A549 (cell line): Measurements from ENCODE around the gene ENO4. TPM values are rescaled to one million over a fixed set of nuclear protein-coding genes. Genes with fewer than 3 reads are reported as not detected.
A peak's percentile ranks its signal among the peaks of the same experiment; 100 is the strongest.

Experiments used
- ATAC-seq, 2 experiments: fragments of 200-7000 bp in 1 of 2; fragments of >200 bp in 1 of 2; cut with Nextera tagmentation in 1 of 2; cut with Tn5 transposase in 1 of 2; 3 replicates each; pipeline versions ENCODE4 v1.8.0 to v1.9.1; 2018 to 2020; ENCODE audit warnings: mild to moderate bottlenecking in 1 of 2, moderate library complexity in 1 of 2
- CTCF ChIA-PET: fragments of 300-600 bp; sonication (Branson Sonifier 250); formaldehyde crosslinking; extraction: SDS; loops from one replicate; lab custom pipeline; 2021; ENCODE audit warnings: antibody characterized with exemption, inconsistent platforms; lab: Yijun Ruan, JAX
- POLR2A ChIA-PET: fragments of 350-600 bp; formaldehyde crosslinking; extraction: SDS; loops from one replicate; lab custom pipeline; 2021; ENCODE audit warnings: antibody characterized with exemption, inconsistent platforms; lab: Yijun Ruan, JAX
- DNase-seq, 2 experiments: peaks; one replicate each; pipeline versions ENCODE4 v3.0.0 to v3.0.0-alpha.2; 2011 to 2016; ENCODE audit warnings: low read depth in 1 of 2, low spot score in 1 of 2
- FAIRE-seq: peaks from 2 replicates; lab custom pipeline; 2011; peaks lifted over from hg19 to GRCh38; lab: Jason Lieb, UNC
- H3K27ac ChIP-seq, 2 experiments: fragments of >200 bp; sonication (Bioruptor Twin); formaldehyde crosslinking; 3 replicates each; pipeline ENCODE4 v1.5.1; 2016 to 2017
- H3K4me1 ChIP-seq: fragments of >200 bp; sonication (Bioruptor Twin); formaldehyde crosslinking; 3 replicates; pipeline ENCODE4 v1.6.1; 2016
- H3K4me2 ChIP-seq: fragments of >200 bp; sonication (Bioruptor Twin); formaldehyde crosslinking; 3 replicates; pipeline ENCODE4 v1.6.1; 2016
- H3K4me3 ChIP-seq: fragments of >200 bp; sonication (Bioruptor Twin); formaldehyde crosslinking; 3 replicates; pipeline ENCODE4 v1.5.1; 2016
- H3K9me3 ChIP-seq: fragments of >200 bp; sonication (Bioruptor Twin); formaldehyde crosslinking; 3 replicates; pipeline ENCODE4 v1.6.1; 2016
- CBX2 ChIP-seq: fragments of 200-600 bp; sonication (generic); IDR thresholded peaks from 2 replicates; pipeline ENCODE4 v1.6.1; 2016; ENCODE audit warnings: low read depth, mild to moderate bottlenecking, borderline replicate concordance
- EHMT2 ChIP-seq: fragments of 200-600 bp; sonication (generic); IDR thresholded peaks from 2 replicates; pipeline ENCODE4 v1.6.1; 2016; ENCODE audit warnings: antibody characterized with exemption, low read depth, mild to moderate bottlenecking, moderate library complexity
- HOXB13 ChIP-seq: fragments of 250-450 bp; sonication (Bioruptor Pico); IDR thresholded peaks from 2 replicates; pipeline ENCODE4 v1.5.0; 2020; ENCODE audit warnings: low read depth, mild to moderate bottlenecking, moderate library complexity
- NR3C1 ChIP-seq: fragments of >200 bp; sonication (Bioruptor Twin); formaldehyde crosslinking; IDR thresholded peaks from 3 replicates; pipeline ENCODE4 v1.6.1; 2017
- PHF8 ChIP-seq: fragments of 200-600 bp; sonication (generic); IDR thresholded peaks from 2 replicates; pipeline ENCODE4 v1.6.1; 2016; ENCODE audit warnings: low read depth, mild to moderate bottlenecking, antibody characterized with exemption, moderate library complexity, borderline replicate concordance
- RAD21 ChIP-seq, 2 experiments: fragments of >200 bp in 1 of 2; sonication (Bioruptor Twin) in 1 of 2; formaldehyde crosslinking in 1 of 2; IDR thresholded peaks in 1 of 2; conservative IDR thresholded peaks in 1 of 2; 2 replicates in 1 of 2; 3 replicates in 1 of 2; pipeline ENCODE4 v1.6.1; 2012 to 2018; ENCODE audit warnings: inconsistent platforms in 1 of 2
- RFX5 ChIP-seq: fragments of 450-650 bp; IDR thresholded peaks from 2 replicates; pipeline ENCODE4 v1.7.1; 2014; ENCODE audit warnings: antibody characterized with exemption, mild to moderate bottlenecking, moderate library complexity
- RNF2 ChIP-seq: fragments of 200-600 bp; sonication (generic); IDR thresholded peaks from 2 replicates; pipeline ENCODE4 v1.6.1; 2016; ENCODE audit warnings: low read depth, mild to moderate bottlenecking, antibody characterized with exemption, moderate library complexity, borderline replicate concordance
- TFCP2L1 ChIP-seq: fragments of 250-450 bp; sonication (Bioruptor Pico); IDR thresholded peaks from 2 replicates; pipeline ENCODE4 v1.5.0; 2021; ENCODE audit warnings: mild to moderate bottlenecking
- ZNF302 ChIP-seq: fragments of 250-450 bp; sonication (Bioruptor Pico); IDR thresholded peaks from 2 replicates; pipeline ENCODE4 v1.9.0; 2021; ENCODE audit warnings: inconsistent platforms, mild to moderate bottlenecking, moderate library complexity
- WGBS: methylation state at CpG from one replicate; pipeline ENCODE4 v1.1.6; 2017; ENCODE audit errors: missing lambda C conversion rate; 5-methylcytosine and 5-hydroxymethylcytosine counted together
- polyA plus RNA-seq, 4 experiments: library from polyadenylated mRNA; depleted of rRNA in 3 of 4; stranded (reverse); fragments of >200 nt; fragmentation: RNase III in 1 of 4; extraction: RNeasy Plus Mini Kit Qiagen cat#74134 plus additional on column Dnase treatment in 1 of 4; gene quantifications; 2 replicates in 3 of 4; 3 replicates in 1 of 4; pipeline ENCODE4 v1.2.3, GENCODE V29; 2011 to 2017
- TF ChIP-seq, protein P1 (sequence below): fragments of 200-600 bp; sonication (generic); IDR thresholded peaks from 2 replicates; pipeline ENCODE4 v1.6.1; 2016; ENCODE audit warnings: antibody characterized with exemption, mild to moderate bottlenecking, moderate library complexity
- TF ChIP-seq, protein P2 (sequence below): IDR thresholded peaks from 2 replicates; pipeline ENCODE4 v1.6.1; 2012
- TF ChIP-seq, protein P3 (sequence below): IDR thresholded peaks from 2 replicates; pipeline ENCODE4 v1.6.1; 2012; ENCODE audit warnings: low read depth, borderline replicate concordance
- TF ChIP-seq, protein P4 (sequence below): fragments of 150-350 bp; IDR thresholded peaks from 2 replicates; pipeline ENCODE4 v1.6.1; 2014; ENCODE audit warnings: low read depth, mild to moderate bottlenecking, low read length
- TF ChIP-seq, protein P5 (sequence below): fragments of 250-450 bp; sonication (Bioruptor Pico); IDR thresholded peaks from 2 replicates; pipeline ENCODE4 v1.5.0; 2020; ENCODE audit warnings: low read depth, mild to moderate bottlenecking, moderate library complexity

The ENO4 gene
- polyA plus RNA-seq, 2 of the 4 experiments (the other 2 are of a cell fraction) = 0.39 to 0.47 TPM

DNA sequence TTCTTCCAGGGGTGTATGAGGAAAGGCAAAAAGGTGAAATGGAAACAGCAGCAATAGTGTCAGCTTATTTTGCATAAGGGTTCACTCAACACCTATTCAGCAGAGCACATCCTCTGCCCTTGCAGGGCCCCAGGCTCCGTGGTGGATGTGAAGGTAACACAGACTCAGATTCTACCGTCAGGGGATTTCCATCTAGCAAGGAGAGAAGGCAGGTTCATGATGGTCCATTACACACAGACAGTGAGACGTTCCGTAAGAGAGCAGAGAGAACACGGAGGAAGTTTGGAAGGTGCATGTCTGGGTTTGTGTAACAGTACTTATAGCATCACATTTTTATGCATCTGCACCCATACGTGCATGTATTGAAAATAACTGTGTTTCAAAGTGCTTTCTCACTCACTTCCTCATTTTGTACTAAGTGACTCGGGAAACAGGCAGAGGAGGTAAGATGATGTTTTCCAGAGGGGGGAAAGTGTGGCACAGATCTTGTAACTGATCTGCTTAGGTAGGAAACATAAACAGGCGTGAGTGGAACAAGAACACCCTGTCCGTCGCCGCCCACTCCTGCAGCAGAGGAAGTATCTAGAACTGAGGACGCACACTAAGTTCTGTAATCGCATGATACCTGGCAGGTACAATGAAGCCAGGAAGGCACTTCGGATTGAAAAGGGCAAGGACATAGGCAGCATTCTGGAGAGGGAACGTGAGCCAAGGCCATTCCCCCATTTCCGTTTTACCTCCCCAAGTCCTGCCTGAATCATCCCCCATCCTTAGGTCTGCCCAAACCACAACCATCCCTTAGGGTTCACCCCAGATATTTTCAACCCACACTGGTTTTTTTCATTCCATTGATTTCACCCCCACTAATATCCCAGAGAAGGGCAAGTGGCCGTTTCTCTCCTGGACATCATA lies 1.0 kb upstream of the ENO4 start:
- CTCF ChIA-PET = interaction anchor here (0.6 to 2.3 kb wide), 8 partner anchors 7 to 327 kb away, joined by 3 to 10 read pairs (median 4); no protein-coding TSS in a partner anchor
- peak overlapping the region; percentile 85 to 94 for H3K27ac ChIP-seq
- H3K4me2 ChIP-seq = peak overlapping the region; percentile 88
- WGBS = 88% methylated on average over 17 of the region's 17 CpGs
- DNase-seq (no peak), ATAC-seq (no peak), FAIRE-seq (no peak)
- H3K4me3 ChIP-seq = peak overlapping the region; percentile 82
- TF ChIP-seq HOXB13 (no peak), EHMT2 (no peak), RAD21 (conservative IDR thresholded peaks at IDR 0.05 in 1 of 2, IDR thresholded peaks at IDR 0.05 in 1 of 2) (no peak), ZNF302 (CRISPR knock-in tag) (no peak), CBX2 (no peak), TFCP2L1 (CRISPR knock-in tag) (no peak), RNF2 (no peak), NR3C1 (no peak)
- TF ChIP-seq, protein P1, sequence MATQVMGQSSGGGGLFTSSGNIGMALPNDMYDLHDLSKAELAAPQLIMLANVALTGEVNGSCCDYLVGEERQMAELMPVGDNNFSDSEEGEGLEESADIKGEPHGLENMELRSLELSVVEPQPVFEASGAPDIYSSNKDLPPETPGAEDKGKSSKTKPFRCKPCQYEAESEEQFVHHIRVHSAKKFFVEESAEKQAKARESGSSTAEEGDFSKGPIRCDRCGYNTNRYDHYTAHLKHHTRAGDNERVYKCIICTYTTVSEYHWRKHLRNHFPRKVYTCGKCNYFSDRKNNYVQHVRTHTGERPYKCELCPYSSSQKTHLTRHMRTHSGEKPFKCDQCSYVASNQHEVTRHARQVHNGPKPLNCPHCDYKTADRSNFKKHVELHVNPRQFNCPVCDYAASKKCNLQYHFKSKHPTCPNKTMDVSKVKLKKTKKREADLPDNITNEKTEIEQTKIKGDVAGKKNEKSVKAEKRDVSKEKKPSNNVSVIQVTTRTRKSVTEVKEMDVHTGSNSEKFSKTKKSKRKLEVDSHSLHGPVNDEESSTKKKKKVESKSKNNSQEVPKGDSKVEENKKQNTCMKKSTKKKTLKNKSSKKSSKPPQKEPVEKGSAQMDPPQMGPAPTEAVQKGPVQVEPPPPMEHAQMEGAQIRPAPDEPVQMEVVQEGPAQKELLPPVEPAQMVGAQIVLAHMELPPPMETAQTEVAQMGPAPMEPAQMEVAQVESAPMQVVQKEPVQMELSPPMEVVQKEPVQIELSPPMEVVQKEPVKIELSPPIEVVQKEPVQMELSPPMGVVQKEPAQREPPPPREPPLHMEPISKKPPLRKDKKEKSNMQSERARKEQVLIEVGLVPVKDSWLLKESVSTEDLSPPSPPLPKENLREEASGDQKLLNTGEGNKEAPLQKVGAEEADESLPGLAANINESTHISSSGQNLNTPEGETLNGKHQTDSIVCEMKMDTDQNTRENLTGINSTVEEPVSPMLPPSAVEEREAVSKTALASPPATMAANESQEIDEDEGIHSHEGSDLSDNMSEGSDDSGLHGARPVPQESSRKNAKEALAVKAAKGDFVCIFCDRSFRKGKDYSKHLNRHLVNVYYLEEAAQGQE = no peak
- TF ChIP-seq, protein P2, sequence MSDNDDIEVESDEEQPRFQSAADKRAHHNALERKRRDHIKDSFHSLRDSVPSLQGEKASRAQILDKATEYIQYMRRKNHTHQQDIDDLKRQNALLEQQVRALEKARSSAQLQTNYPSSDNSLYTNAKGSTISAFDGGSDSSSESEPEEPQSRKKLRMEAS = no peak
- TF ChIP-seq, protein P3, sequence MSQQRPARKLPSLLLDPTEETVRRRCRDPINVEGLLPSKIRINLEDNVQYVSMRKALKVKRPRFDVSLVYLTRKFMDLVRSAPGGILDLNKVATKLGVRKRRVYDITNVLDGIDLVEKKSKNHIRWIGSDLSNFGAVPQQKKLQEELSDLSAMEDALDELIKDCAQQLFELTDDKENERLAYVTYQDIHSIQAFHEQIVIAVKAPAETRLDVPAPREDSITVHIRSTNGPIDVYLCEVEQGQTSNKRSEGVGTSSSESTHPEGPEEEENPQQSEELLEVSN = no peak
- TF ChIP-seq, protein P4, sequence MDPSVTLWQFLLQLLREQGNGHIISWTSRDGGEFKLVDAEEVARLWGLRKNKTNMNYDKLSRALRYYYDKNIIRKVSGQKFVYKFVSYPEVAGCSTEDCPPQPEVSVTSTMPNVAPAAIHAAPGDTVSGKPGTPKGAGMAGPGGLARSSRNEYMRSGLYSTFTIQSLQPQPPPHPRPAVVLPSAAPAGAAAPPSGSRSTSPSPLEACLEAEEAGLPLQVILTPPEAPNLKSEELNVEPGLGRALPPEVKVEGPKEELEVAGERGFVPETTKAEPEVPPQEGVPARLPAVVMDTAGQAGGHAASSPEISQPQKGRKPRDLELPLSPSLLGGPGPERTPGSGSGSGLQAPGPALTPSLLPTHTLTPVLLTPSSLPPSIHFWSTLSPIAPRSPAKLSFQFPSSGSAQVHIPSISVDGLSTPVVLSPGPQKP = no peak
- H3K9me3 ChIP-seq = no peaks in the 10 kb centered on the region
- POLR2A ChIA-PET = interaction anchor here (1.2 to 1.3 kb wide), 3 partner anchors 8 to 158 kb away, joined by 4 to 8 read pairs (median 6); no protein-coding TSS in a partner anchor
- H3K4me1 ChIP-seq = peaks cover 14% of the 10 kb centered on the region

DNA sequence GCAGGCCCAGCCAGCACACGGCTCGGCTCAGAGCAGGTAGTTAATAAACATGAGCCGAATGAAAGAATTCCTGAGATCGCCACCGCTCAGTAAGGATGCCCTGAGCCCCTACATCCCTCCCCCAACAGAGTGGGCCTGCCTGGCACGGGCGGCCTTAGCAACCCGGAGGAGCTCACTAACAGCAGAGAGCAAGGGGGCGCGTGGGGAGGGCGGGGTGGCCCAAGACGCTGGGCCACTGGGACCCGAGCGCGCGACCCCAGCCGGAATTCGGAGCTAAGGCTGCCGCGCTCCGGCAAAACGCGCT lies 403 bp upstream of the ENO4 start:
- peak overlapping the region; percentile 88 for H3K4me2 ChIP-seq
- 0% methylated on average over 5 of the region's 23 CpGs for WGBS
- peak overlapping the region; percentile 82 for H3K4me3 ChIP-seq
- DNase-seq (no peak), ATAC-seq (peak; percentile 41 to 44; a peak in 4 of 6 replicates), FAIRE-seq (no peak)
- H3K27ac ChIP-seq = peak overlapping the region; percentile 85 to 94
- H3K4me1 ChIP-seq = peaks cover 14% of the 10 kb centered on the region
- ChIA-PET CTCF (interaction anchor here (0.6 to 2.3 kb wide), 9 partner anchors 8 to 326 kb away, joined by 3 to 10 read pairs (median 3); no protein-coding TSS in a partner anchor), POLR2A (interaction anchor here (0.7 to 1.3 kb wide), 5 partner anchors 8 to 288 kb away, joined by 3 to 8 read pairs (median 4); no protein-coding TSS in a partner anchor)
- no peaks in the 10 kb centered on the region for H3K9me3 ChIP-seq
- 0 out of 2 replicates have a peak, but pooled peaks have one; percentile 77 for TF ChIP-seq PHF8
- no peak for TF ChIP-seq RFX5
- TF ChIP-seq, protein P5, sequence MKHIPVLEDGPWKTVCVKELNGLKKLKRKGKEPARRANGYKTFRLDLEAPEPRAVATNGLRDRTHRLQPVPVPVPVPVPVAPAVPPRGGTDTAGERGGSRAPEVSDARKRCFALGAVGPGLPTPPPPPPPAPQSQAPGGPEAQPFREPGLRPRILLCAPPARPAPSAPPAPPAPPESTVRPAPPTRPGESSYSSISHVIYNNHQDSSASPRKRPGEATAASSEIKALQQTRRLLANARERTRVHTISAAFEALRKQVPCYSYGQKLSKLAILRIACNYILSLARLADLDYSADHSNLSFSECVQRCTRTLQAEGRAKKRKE (CRISPR knock-in tag) = no peak
- TF ChIP-seq, protein P1 = no peak
- no peak for TF ChIP-seq RNF2
